ENCODE data around the gene POLR3GL. TPM values are rescaled to one million over a fixed set of nuclear protein-coding genes. Genes with fewer than 3 reads are reported as not detected.
A peak's percentile ranks its signal among the peaks of the same experiment; 100 is the strongest.

Gene POLR3GL
- total and polyA plus RNA-seq, 2 experiments from 2014 or later: 3.1 to 9.5 TPM

DNA sequence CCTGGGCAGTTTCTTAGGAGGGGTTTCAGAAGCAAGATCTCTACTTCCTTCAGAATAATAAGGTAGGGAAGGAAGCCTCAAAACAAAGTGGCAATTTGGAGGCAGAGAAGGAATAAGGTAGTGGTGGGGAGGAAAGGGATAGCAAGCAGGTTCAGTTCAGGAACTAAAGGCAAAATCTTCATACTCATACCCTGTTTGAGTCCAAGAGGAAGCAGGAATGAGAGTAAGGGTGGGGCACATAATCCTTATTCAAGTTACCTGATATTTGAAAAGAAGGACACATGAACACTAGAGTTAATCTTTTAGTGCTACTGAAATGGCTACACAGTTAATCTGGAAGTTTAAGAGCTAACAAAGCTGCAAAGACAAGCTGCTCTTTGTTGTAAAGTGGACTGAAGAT lies 28.8 kb upstream of the POLR3GL start (continued):
- no peak for TF ChIP-seq ETS1 (IDR thresholded peaks at IDR 0.05)
- TF ChIP-seq CREB1 (CRISPR knock-in tag; IDR thresholded peaks at IDR 0.05; ENCODE audit: low read depth): no peak
- no peak for TF ChIP-seq EZH2 (IDR thresholded peaks at IDR 0.05; ENCODE audit: low read depth, unreplicated experiment)
- no peak for TF ChIP-seq CTCF (conservative IDR thresholded peaks at IDR 0.05; ENCODE audit: low read depth in 2 of 2)
- no peak for TF ChIP-seq STAT1 (IDR thresholded peaks at IDR 0.05; ENCODE audit: unreplicated experiment)
- TF ChIP-seq ZNF114 (CRISPR knock-in tag; IDR thresholded peaks at IDR 0.05): no peak
- no peak for TF ChIP-seq REST (IDR thresholded peaks at IDR 0.05; ENCODE audit: unreplicated experiment)

DNA sequence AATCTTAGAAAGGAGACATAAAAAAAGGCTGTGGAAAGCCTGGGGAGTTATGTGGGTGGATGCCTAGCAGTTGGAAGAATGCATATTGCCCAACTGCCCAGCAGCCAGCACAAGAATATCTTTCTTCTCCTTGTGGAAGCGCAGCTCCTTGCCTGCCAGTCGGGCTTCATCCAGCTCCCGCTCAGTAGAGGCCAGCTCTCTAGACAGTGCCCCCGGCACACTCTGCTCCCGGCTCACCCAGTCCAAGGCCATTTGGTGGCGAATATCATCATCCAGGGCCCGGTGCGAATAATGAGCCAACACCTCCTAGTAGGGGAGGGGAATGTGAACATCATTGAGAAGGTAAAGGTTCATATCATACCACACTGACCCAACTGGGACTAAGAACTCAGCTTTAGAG lies 28.2 kb upstream of the POLR3GL start:
- Histone ChIP-seq H3F3A (replicated peaks; ENCODE audit: low read depth) (0 out of 2 replicates have a peak, but pooled peaks cover 2% of the 10 kb centered on the region), H2AFZ (peak overlapping the region; percentile 39; the same call in 1 of the 2 replicates)
- no peak for TF ChIP-seq CTCF (conservative IDR thresholded peaks at IDR 0.05; ENCODE audit: low read depth in 2 of 2)
- no peak for TF ChIP-seq NANOG (IDR thresholded peaks at IDR 0.05; ENCODE audit: borderline replicate concordance)
- TF ChIP-seq EZH2 (IDR thresholded peaks at IDR 0.05; ENCODE audit: low read depth, unreplicated experiment): no peak
- TF ChIP-seq ZNF114 (CRISPR knock-in tag; IDR thresholded peaks at IDR 0.05): no peak
- TF ChIP-seq POLR2AphosphoS5 (IDR thresholded peaks at IDR 0.05; ENCODE audit: low read depth): no peak
- TF ChIP-seq ZNF462 (CRISPR knock-in tag; IDR thresholded peaks at IDR 0.05): no peak

More for the DNA sequence above, 28.2 kb upstream of the POLR3GL start:
- H3K79me2 ChIP-seq (replicated peaks; ENCODE audit: insufficient read depth): no peaks in the 10 kb centered on the region
- H3K27me3 Mint-ChIP-seq (ENCODE audit: insufficient read depth, low read depth, poor library complexity): no peaks in the 10 kb centered on the region
- H3K9me3 Mint-ChIP-seq: no peaks in the 10 kb centered on the region
- H3K27ac ChIP-seq (ENCODE audit: low read depth): no peak overlapping the region
- H3K27me3 ChIP-seq (ENCODE audit: insufficient read depth): no peaks in the 10 kb centered on the region
- no peak overlapping the region for H3K4me3 ChIP-seq
- no peak overlapping the region for H3K27ac Mint-ChIP-seq
- ATAC-seq (peak; percentile 41; the same call in 2 of the 3 replicates), DNase-seq (ENCODE audit: low spot score) (no peak)
- no peaks in the 10 kb centered on the region for H4K20me1 ChIP-seq (replicated peaks; ENCODE audit: insufficient read depth)
- peaks cover 22% of the 10 kb centered on the region for H3K4me1 Mint-ChIP-seq
- H3K4me1 ChIP-seq (ENCODE audit: insufficient read depth): peaks cover 20% of the 10 kb centered on the region
- no peaks in the 10 kb centered on the region for H3K36me3 ChIP-seq (ENCODE audit: insufficient read depth)
- H3K4me2 ChIP-seq: no peak overlapping the region
- no peaks in the 10 kb centered on the region for H3K9me2 ChIP-seq (ENCODE audit: insufficient read depth)
- no peaks in the 10 kb centered on the region for H3K36me3 Mint-ChIP-seq (ENCODE audit: low read depth)
- H3K4me3 Mint-ChIP-seq: no peak overlapping the region
